HG03460 (cell line): ENCODE data around the gene TLK1.

Experiments
- ATAC-seq: cut with Tn5 transposase; IDR thresholded peaks from one replicate; pipeline ENCODE4 v1.9.1; 2021; ENCODE audit not compliant: unreplicated experiment

TLK1 gene

DNA sequence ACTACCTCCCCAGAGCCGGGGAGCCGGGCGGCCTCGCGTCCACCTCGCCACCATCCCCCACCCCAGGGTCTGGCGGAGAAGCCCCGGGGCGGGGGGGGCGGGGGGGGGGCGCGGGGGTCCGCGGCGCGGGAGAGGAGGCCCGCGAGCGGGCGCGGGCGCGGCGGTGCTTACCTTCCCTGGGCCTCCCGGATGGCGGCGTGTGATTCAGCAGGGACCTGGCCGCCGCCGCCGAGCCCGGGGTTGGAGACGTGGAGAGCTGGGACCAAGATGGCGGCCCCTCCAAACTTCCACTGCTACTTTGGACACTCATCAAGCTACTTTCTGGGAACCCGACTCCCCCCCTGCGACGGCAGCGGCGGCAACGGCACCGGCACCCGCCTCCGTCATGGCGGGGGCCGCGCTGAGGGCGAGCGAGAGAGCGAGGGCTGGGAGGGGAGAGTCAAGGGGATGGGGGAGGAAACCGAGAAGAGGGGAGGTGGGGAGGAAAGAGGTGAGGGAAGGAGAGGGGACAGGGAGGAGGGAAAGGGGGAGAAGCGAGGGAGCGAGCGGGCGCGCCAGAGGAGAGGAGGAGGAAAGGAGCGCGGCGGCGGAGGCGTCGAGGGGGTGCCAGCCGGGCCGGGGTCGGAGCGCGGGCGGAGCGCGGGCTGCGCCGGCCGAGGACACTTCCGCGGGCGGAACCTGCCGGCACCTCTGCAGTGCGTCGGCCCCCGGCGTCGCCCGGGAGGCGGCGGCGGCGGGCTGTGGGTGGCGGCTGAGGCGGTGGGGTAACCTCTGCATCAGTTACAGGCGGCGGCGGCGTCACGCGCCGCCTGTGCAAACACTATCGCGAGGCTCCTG is at the start of gene TLK1:
TSS of gene TLK1 (minus strand) at position 775 of the 837 bp plus-strand sequence. CDS start at position 310, 465 bp downstream.
- ATAC-seq: peak; percentile 45

DNA sequence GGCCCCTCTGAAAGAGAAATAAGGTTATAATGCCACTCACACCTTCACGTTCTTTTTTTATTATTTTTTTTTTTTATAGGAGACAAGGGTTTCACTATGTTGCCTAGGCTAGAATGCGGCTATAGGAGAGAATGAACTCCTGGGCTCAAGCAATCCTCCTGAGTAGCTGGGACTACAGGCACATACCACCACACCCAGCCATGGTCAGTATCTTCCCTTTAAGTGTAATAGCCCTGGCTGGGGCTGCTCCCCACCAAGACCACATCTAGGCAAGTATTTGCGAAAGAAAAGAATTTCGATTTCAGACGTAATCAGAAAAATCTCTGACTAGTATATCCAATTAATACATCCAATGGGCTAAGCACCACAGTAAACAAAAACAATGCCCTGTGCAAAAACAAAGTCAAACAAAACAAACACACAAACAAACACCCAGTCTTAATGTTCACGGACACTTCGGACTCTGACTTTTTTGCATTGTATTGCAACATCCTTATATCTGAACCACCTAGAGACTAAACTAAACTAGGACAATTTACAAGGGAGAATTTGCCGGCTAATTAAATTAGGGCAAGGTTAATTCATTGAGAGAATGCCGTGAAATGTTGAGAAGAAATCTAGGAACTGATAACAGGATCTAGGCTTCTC is 49.6 kb upstream of the TLK1 start:
- no peak for ATAC-seq

DNA sequence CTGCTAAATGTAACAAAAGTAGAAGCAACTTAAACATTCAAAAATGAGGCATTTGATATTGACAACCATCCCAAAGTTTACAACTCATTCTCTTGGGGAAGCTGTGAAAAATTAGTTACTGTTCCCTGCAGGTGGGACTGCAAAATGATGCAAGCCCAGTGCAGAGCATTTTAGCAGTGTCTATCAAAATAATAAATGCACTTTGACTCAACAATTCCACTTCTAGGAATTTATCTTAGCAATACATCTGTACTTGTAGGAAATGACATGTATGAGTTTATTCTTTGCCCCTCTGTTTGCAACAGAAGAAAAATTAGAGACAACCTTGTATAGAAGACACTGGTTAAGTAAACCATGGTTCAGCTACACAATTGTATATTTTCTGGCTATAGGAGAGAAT is 48.0 kb upstream of the TLK1 start:
- ATAC-seq: no peak

DNA sequence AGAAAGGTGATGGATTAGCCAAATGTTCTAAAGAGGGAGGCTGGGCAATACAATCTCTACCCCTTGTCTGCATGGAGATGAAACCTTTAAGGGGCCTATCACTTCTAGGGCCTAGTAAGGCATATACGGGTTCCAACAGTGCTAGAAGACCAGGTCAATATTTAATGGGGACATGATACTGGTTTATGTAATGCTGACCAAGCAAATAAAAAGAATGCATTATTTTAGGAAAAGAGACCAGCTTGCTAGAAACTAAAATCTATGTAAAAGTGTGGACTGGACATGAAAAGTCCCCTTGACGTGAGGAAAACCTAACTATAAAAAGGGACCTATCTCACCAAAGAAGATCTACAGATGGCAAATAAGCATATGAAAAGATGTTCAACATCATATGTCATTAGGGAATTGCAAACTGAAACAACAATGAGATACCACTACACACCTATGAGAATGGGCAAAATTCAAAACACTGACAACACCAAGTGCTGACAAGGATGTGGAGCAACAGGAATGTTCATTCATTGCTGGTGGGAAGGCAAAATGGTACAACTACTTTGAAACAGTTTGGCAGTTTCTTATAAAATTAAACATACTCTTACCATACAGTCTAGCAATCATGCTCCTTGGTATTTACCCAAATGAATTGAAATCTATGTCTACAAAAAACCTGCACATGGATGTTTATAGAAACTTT is 45.9 kb upstream of the TLK1 start:
- no peak for ATAC-seq

DNA sequence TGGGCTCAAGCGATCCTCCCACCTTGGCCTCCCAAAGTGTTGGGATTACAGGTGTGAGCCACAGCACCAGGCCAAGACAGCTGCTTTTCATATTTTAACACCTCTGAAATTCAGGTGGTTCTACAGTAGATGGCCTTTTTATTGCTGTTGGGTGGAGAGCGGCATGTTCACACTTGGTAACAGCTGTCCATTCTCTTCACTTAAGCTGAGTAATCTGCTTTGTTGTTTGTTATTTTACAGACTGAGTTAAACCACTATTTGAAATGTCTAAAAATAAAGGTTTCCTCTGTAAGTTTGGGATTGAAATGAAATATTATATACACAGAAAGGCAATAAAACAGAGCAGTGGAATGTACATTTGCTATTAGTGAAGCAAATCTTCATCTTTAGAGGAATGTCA is 44.9 kb upstream of the TLK1 start:
- ATAC-seq: no peak

DNA sequence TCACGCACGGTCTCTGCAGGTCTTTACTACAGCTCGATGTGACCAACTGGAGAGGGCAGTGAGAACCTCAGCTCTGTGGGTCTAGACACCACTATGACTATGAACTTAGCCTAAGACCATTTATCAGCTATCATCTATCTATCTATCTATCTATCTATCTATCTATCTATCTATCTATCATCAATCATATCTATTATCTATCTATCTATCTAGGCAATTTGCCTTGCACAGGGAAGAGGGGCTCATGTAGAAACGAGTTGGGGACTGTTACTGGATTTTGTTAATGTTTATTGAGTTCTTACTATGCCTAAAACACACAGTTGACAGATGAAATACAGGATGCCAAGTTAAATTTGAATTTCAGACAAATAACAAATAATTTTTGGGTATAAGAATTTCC is 41.1 kb upstream of the TLK1 start:
- ATAC-seq: no peak

DNA sequence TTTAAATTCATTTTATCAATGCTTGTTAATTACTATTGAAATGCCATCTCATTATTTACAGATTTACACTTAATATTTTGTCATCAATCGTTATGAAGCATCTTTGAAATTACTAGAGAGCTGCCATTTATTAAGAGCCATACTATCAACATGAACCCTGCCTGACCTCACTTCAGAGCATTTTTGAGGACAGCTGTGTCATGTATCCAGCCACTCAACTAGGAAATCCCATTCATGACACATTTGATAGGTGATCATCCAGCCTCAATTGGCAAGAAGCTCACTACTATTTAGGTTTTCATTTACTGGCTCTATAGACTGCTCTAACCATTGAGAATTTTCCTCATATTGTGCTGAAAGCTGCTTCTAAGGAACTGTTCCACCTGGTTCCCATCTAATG is 40.6 kb upstream of the TLK1 start:
- no peak for ATAC-seq

DNA sequence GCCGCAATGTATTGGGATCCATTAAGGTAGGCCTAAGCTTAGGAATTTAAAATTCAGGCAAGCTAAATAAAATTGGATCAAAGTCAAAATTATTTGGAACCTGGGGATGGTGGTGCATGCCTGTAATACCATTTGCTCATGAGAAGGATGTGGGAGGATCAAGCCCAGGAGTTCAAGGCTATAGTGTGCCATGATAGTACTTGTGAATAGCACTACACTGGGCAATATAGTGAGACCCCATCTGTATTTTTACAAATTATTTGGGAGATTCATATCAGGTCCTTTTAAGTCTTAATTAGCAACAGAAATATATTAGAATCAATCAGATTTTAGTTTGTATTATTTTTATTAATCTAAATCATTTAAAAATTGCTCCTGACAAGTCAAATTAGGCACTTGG is 39.8 kb upstream of the TLK1 start:
- ATAC-seq: no peak

DNA sequence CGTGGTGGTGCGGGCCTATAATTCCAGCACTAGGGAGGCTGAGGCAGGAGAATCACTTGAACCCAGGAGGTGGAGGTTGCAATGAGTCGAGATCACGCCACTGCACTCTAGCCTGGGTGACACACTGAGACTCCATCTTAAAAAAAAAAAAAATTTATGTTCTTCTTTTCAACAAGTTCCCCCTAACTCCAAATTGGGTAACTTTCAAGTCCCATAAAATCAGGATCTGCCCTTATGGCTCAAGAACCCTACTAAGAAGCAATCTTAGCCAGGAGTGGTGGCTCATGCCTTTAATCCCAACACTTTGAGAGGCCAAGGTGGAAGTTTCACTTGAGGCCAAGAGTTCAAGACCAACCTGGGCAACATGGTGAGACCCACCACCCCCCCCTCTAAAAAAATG is 30.3 kb upstream of the TLK1 start:
- no peak for ATAC-seq

DNA sequence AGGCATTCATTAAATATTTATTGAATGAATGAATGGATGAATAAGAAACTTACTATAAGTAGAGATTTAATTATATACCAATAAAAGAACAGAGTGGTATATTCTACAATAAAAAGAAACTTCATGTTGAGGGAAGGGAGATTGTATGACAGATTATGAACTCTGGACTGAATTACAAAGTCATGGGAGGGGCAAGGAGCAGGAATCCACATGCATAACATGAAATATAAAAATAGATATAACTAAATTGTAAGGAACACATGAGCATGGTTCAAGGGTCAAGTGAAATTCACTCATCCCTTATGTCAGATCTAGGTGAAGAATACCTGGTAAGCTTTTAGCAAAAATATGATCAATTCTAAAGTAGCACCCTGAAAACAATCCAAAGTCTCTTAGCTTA is 27.1 kb upstream of the TLK1 start:
- no peak for ATAC-seq

DNA sequence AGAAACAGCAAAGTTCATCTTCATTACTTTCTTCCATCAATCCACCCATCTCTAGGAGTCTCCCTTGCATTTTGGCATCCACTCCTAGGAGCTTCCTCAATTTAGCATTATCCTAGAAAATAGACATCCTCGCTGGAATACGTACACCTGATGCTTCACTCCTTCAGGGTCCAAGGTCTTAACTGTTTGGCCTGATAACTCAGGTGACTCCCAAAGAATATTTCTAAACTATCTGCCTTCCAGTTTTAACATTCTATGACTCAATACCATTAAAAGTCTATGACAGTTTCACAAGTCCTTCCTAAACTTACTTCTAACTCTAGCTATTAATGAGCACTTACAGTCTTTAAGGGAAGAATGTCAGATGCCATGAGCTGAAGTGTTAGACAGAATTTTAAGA is 26.5 kb upstream of the TLK1 start:
- no peak for ATAC-seq

DNA sequence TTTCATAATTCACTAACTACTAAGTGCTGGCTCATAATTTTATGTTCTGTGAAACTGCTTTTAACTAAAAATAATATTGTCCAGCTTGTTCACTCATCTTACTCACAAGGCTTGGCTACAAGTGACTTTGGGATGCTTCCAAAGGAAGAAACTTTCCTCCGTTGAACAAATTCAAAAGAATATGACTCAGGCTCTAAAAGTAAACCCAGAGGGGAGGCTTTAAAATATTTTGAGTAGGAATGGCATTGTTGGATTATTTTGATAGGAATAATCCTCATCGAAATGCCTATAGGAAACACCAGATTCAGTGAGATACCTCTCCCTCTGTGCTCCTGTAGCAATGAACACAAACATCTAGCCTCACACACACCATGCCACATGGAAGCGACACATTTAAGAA is 25.2 kb upstream of the TLK1 start:
- ATAC-seq: no peak

DNA sequence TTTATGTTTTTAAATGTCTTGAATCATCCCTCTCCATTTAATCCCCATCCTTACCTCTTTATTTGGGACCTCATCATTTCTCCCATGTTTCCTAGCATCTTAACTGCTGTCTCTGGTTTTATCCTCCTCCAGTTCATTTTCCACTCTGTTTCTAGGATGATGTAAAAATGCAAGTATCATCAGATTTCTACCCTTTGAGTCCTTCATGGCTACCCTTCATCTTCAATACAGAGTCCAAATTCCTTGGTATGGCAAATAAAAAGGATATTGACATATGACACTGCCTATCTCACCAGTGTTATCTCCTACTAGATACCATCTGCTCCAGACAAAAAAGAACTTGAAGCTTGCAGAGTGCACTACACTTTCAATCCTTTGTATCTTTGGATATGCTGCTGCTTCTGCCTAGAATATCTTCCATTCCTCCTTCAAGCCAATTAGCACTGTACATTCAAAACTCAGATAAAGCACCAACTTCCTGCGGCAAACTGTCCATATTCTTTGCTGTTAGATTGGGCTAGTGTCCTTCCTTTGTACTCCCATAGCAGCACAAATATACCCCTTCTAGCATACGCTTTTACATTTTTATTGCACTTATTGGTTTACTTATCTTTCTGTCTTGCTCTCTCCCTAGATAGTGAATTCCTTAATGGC is 24.6 kb upstream of the TLK1 start:
- ATAC-seq: no peak

DNA sequence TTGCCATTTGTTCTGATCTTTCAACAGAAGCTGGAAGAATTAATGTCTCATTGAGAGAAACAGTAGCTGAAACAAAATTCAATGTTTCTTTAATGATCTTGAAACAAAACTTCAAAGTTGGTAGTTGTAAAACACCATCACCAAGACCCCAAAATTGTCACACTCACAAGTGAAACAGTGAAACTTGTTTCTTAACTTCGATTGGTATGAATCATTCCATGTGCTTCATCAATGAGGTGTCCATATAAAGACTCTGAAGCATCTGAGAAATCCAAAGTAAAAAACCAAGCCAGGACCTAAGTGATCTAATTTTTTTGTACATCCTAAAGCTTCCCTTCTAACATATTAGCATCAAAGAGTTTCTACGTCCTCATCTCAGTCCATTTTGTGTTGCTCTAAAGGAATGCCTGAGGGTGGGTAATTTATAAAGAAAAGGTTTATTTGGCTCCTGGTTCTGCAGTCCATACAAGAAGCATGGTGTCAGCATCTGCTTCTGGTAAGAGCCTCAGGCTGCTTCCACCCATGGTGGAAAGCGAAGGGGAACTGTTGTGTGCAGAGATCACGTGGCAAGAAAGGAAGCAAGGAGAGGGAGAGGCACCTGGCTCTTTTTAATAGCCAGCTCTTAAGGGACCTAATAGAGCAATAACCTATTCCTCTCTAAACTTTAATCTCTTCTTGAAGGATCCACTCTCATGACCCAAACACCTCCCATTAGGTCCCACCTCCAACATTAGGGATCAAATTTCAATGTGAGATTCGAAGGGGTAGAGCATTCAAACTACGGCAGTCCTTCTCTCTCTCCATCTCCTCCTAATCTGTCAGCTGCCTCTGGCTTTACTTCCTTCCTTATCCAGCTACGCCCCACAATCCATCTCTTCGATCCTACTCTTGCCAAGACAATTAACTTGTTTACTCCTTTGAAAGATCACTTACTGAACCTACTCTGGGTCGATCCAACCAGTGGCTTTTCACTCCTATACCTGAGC is 20.7 kb upstream of the TLK1 start:
- no peak for ATAC-seq

DNA sequence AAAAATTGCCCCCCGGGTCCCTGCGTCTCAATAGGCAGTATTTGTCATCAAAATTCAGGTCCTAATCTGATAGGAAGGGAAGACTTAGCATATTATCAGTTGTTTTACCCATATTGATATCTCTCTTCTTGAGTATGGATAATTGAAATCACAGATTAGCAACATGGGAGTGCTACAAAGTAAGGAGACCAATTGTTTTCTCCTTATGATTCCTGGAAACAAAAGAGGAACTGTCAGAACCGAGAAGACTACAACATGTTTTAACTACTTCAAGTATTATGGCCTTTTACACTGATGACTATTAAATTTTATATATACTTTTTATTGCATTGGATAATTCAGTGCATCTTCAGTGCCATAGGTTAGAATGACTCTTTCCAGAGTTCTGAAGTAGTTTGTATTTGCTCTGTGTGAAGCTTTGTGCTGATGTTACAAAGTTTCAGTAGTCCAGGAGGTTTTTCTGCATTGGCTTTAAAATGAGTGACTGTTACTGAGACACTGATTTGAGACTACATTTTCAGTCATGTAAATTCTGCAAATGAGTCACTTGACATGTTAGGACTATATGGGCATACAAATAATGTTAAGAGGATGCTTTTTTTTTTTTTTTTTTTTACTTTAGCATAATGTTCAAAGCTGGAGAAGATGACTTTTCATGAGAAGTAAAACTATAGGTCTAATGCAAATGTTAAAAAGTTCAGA is 19.7 kb upstream of the TLK1 start:
- no peak for ATAC-seq

DNA sequence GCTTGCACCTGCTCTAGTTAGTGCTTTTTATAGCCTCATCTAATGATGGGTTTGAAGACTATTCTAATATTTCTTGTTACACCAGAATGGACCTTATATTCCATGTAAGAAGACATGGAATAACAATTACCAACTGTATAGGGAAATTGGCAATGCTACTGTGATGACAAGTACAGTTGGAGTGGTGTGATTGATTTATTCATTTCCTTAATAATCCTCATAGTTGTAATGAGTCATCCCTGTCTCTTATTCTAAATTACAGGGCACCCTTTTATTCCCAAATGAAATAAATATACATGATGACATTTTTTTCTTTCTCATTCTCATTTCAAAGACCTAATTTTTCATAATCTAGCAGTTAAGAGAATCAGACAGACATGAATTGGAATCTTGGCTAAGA is 18.3 kb upstream of the TLK1 start:
- no peak for ATAC-seq

DNA sequence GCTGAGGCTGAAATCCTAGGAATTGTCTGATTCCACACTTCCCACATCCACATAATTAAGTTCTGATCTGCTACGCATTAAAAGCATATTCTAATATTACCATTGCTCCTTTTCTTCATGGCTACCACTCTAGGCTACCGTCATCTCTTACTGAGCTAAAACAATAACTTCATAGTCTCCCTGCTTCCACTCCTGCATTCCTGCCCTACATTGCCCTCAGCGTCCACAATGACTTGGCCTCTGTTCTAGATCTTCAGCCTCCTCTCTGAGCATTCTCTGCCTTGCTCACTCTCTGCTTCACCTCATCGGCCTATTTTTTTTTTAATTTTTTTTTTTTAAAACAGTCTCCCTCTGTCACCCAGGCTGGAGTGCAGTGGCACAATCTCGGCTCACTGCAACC is 15.8 kb upstream of the TLK1 start:
- ATAC-seq: no peak

DNA sequence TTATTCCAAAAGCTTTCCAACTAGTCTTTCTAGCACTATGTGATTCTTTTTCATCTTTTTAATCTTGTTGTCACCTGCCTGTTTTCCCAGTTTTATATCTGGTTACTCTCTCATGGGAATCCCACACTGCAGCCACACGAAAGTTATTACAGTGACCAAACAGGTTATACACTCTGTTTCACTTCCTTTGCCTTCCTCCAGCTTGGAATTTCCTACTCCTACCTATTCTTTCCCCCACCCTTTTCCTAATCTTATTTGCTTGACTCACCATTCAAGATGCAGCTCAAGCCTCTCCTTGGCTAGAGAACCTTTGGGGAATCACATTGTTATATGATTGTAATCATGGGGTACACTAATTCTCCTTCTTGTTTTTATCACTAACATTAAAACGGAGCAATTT is 13.4 kb upstream of the TLK1 start:
- no peak for ATAC-seq

DNA sequence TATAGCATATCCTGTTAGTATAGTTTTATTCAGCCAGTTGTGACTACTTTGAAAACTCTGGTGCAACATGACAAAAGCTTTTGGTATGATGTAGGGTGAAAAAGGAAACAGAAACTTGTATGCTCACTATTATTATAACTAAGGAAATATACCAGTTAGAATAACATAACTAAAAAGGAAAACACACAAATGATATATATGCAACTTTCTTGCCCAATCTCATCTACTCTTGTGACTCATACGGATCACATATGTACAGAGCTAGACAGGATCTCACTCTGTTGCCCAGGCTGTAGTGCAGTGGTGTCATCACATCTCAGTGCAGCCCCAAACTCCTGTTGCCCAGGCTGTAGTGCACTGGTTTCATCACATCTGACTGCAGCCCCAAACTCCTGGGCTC is 12.4 kb upstream of the TLK1 start:
- no peak for ATAC-seq

DNA sequence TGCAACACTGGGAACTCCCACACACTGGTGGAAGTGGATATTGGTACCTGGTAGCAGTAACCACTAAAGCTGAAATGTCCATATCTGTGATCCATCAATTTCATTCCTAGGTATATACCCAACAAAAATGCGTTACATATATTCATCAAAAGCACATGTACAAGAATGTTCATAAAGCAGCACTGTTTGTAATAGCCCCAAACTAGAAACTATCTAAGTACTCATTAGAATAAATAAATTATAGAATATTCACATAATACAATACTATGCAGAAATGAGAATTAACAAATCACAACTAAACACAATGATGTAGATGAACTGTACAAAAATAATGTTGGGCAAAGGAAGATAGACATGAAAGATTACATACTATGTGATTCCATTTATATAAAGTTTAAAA is 11.1 kb upstream of the TLK1 start:
- no peak for ATAC-seq
